Measurements from ENCODE around the gene C1orf21. TPM values are rescaled to one million over a fixed set of nuclear protein-coding genes. Genes with fewer than 3 reads are reported as not detected.

The C1orf21 gene
- total RNA-seq, 1 experiment from 2014 or later = 0.15 TPM

GRCh38 chr1:184473176-184473966 lies 86.5 kb downstream of the C1orf21 start:
- DNase-seq (ENCODE audit: low read depth, low spot score) (no peak), ATAC-seq (no peak)
- intact Hi-C loops (cut with micrococcal nuclease; ENCODE audit: unreplicated experiment) (no loop called here), in situ Hi-C loops (cut with HindIII; ENCODE audit: low pct_unique_long_range_greater_than_20kb, low sequenced_read_pairs) (no loop called here)
- Histone ChIP-seq H3K27me3 (ENCODE audit: control insufficient read depth, insufficient read depth, low read length) (no peaks in the 10 kb centered on the region), H3K4me1 (ENCODE audit: control insufficient read depth, insufficient read depth, low read length) (no peaks in the 10 kb centered on the region), H3K27ac (ENCODE audit: low read length) (no peak overlapping the region), H3K4me3 (ENCODE audit: low read depth in 2 of 2, low read length in 2 of 2) (no peak overlapping the region), H3K9me3 (ENCODE audit: control insufficient read depth, insufficient read depth, low read depth, low read length) (no peaks in the 10 kb centered on the region), H3K36me3 (ENCODE audit: control insufficient read depth, insufficient read depth, low read length) (no peaks in the 10 kb centered on the region)
- TF ChIP-seq REST (IDR thresholded peaks at IDR 0.05; ENCODE audit: insufficient read depth in 1 of 2, low read depth in 2 of 2, low read length in 1 of 2) = no peak
- no peak for TF ChIP-seq SIN3A (IDR thresholded peaks at IDR 0.05; ENCODE audit: borderline replicate concordance, insufficient read depth, low read depth, low read length)
- no peak for TF ChIP-seq TCF7L2 (IDR thresholded peaks at IDR 0.05; ENCODE audit: low read depth, low read length)
- no peak for TF ChIP-seq CTCF (IDR thresholded peaks at IDR 0.05)
- no peak for TF ChIP-seq POLR2AphosphoS5 (IDR thresholded peaks at IDR 0.05; ENCODE audit: low read depth, low read length)
- no TSS peak for BruUV-seq (replicated peaks)
- CTCF ChIA-PET = no interaction called here
- POLR2A ChIA-PET = no interaction called here

- H3K4me1 ChIP-seq (ENCODE audit: control insufficient read depth, insufficient read depth, low read length) = no peaks in the 10 kb centered on the region
- POLR2A ChIA-PET = no interaction called here
- no peak for ATAC-seq
- H3K9me3 ChIP-seq (ENCODE audit: control insufficient read depth, insufficient read depth, low read depth, low read length) = no peaks in the 10 kb centered on the region
- no TSS peak for BruUV-seq (replicated peaks)
- H3K27me3 ChIP-seq (ENCODE audit: control insufficient read depth, insufficient read depth, low read length) = no peaks in the 10 kb centered on the region
- intact Hi-C loops (cut with micrococcal nuclease; ENCODE audit: unreplicated experiment) = no loop called here
- in situ Hi-C loops (cut with HindIII; ENCODE audit: low pct_unique_long_range_greater_than_20kb, low sequenced_read_pairs) = no loop called here
- no peaks in the 10 kb centered on the region for H3K36me3 ChIP-seq (ENCODE audit: control insufficient read depth, insufficient read depth, low read length)
- no peak for DNase-seq (ENCODE audit: low read depth, low spot score)
- H3K4me3 ChIP-seq (ENCODE audit: low read depth in 2 of 2, low read length in 2 of 2) = no peak overlapping the region
- H3K27ac ChIP-seq (ENCODE audit: low read length) = no peak overlapping the region
- TF ChIP-seq POLR2AphosphoS5 (IDR thresholded peaks at IDR 0.05; ENCODE audit: low read depth, low read length) (no peak), CTCF (IDR thresholded peaks at IDR 0.05) (no peak), REST (IDR thresholded peaks at IDR 0.05; ENCODE audit: insufficient read depth in 1 of 2, low read depth in 2 of 2, low read length in 1 of 2) (no peak), TCF7L2 (IDR thresholded peaks at IDR 0.05; ENCODE audit: low read depth, low read length) (no peak), SIN3A (IDR thresholded peaks at IDR 0.05; ENCODE audit: borderline replicate concordance, insufficient read depth, low read depth, low read length) (no peak)
- CTCF ChIA-PET = no interaction called here
Observed at GRCh38 chr1:184476187-184476586, 89.4 kb downstream of the C1orf21 start.

Data from Panc1 (cell line).